GM11168 (cell line): Measurements from ENCODE around the gene IFRD2.
"Not testable (repeated sequence)": the region's sequence is repeated elsewhere in the genome, so short reads cannot be mapped to it uniquely, and the experiment has no call there.

Experiments
- in situ Hi-C: fragments of 300-500 bp; cut with MboI; formaldehyde crosslinking; loops from one replicate; pipeline ENCODE4 v1.12.0; 2022; ENCODE audit warnings: low sequenced_read_pairs; ENCODE audit not compliant: unreplicated experiment

The IFRD2 gene

DNA sequence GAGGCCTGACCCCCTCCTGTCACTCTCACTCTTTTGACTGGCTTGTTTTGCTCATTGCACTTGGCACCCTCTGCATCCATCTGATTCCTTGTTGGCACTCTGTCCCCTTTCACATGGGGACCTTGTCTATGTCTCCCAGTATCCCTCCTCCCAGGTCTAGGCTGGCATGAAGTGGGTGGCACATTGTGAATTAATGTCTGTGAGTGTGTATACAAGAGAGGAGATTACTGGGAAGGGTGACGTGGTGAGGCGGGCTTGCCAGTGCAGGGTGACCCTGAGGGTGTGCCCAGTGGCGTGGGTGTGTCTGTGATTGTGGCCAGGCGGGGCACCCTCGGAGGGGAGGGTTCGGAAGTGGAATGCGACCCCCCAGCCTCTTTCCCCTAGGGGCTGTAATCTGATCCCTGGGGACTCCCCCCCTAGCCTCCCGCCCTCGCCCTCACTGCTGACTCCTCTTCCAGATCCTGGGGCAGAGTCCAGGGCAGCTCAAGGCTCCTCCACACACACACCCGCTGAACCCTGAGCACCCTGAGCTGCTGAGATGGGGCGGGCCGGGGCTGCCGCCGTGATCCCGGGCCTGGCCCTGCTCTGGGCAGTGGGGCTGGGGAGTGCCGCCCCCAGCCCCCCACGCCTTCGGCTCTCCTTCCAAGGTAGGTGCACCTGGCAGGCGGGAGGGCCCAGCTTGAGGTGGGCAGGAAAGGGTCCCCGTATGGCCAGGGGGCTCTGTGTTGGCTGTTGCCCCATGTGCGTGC is 23.4 kb downstream of the IFRD2 start, which contains the start of gene SEMA3B:
TSS of gene SEMA3B (plus strand) at position 445 of the 749 bp plus-strand sequence. CDS start at position 539, 94 bp downstream.
- in situ Hi-C loops: no loop called here

DNA sequence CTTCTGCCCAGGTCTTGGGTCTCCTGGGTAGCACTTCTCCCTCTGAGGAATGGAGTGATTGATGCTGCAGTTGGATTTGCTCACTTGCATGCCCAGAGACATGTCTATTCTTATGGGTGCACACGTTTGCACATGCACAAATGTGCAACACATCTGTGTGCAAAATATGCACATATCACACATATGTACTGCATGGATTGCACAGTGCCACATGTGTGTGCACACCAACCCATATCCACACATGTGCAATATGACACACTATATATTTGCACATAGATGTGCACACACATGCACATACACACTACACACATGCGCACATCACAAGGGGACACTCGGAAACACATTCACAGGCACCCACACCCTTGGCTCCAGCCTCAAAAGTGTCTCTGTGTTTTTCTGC is 24.0 kb downstream of the IFRD2 start:
- in situ Hi-C loops: no loop called here

DNA sequence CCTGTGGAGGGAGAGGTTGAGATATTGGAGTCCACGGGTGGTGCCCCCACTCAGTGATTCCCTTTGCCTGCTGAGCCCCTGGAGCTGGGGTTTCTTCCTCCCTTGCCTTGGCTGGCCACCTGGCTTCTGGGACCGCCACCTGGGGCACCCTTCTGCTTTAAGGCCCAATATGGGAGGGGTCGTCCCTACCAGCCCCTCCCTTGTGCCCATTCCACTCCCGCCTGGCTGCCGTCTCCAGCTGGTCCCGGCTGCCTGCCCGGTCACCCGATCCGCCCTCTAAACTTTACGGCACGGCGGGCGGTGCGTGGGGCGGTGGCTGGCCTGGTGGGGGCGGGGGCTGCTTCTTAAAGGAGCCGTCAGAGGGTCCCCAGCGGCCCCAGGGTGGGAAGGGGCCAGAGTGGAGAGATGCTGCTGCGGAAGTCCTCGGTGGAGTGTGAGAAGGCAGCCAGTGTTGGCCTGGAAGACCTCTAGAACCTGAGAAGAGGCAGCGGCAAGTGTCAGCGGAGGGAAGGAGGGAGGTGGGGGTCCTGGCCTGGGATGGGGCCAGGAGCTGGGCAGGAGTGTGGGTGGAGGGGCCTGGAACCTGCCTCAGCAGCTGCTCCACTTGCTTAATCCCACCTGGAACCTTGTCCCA is 24.8 kb downstream of the IFRD2 start:
- in situ Hi-C loops: no loop called here

- in situ Hi-C loops: no loop called here
These were observed 25.4 kb downstream of the IFRD2 start for GRCh38 chr3:50266836-50267235.

DNA sequence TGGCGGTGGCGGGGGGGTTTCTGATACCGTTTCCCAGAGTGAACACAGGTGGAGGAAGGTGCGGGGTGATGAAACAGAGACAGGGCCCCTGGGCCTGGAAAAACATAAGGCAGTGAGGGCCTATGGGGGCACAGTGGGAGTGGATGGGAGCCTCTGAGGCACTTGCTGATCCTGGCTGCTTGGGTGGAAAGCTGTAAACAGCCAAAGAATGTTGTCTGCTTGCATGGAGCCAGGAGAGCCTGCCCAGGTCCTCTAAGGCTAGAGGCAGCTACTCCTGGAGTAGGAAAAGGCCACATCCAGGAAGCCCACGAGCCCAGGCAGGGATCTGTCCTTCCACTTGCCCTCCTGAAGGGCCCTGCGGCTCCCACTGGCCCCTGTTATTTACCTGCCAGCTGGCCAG is 26.2 kb downstream of the IFRD2 start:
- in situ Hi-C loops: no loop called here

GRCh38 chr3:50265571-50265970 is 26.7 kb downstream of the IFRD2 start:
- in situ Hi-C loops: no loop called here

- in situ Hi-C loops: no loop called here
These were observed 27.2 kb downstream of the IFRD2 start for GRCh38 chr3:50264964-50265485.

- in situ Hi-C loops: no loop called here
These were observed 27.8 kb downstream of the IFRD2 start for GRCh38 chr3:50264383-50264963.

DNA sequence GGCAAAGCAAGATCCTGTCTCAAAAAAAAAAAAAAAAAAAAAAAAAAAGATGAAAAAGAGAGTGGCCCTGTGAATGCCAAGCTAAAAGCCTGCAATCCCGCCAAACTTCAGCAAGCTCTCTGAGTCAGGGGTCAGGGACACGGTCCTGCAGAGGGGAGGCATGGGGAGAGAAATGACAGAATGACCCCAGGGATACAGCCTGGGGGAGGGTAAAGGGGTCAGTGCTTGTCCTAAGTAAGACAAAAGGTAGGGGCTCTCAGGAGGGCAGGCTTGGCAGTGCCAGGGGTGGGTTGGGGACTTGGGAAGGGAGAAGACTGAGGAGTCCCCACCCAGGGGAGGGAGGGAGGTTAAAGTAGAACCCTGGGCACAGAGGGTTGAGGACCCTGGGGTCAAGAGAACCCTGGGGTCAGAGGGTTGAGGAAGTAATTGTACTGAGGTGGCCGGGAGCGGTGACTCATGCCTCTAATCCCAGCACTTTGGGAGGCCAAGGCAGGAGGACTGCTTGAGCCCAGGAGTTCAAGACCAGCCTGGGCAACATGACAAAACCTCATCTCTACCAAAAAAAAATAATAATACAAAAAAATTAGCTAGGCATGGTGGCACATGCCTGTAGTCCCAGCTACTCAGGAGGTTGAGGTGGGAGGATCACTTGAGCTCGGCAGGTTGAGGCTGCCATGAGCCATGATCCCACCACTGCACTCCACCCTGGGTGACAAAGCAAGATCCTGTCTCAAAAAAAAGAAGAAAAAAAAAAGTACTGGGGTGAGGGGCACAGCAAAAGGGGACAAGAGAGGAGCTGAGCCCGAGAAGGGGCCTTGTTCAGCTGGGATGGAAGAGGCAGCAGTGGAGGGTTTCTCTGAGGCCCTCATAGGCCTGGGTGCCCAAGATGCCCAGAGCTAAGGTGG is 28.5 kb downstream of the IFRD2 start:
- in situ Hi-C loops: no loop called here

- in situ Hi-C loops: no loop called here
These were observed 29.5 kb downstream of the IFRD2 start for GRCh38 chr3:50262778-50263177.

DNA sequence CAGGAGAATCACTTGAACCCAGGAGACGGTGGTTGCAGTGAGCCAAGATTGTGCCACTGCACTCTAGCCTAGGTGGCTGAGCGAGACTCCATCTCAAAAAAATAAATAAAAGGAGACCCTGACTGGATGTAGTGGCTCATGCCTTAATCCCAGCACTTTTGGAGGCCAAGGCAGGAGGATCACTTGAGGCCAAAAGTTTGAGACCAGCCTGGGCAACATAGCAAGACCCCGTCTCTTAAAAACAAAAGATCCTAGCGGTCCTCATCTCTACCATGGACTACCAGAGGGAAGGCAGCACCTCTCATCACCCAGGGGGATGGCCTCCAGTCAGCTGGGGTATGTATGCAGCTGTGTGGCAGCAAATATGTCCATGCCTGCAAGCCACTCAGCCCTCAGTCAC is 30.0 kb downstream of the IFRD2 start:
- in situ Hi-C loops: not testable (repeated sequence)

DNA sequence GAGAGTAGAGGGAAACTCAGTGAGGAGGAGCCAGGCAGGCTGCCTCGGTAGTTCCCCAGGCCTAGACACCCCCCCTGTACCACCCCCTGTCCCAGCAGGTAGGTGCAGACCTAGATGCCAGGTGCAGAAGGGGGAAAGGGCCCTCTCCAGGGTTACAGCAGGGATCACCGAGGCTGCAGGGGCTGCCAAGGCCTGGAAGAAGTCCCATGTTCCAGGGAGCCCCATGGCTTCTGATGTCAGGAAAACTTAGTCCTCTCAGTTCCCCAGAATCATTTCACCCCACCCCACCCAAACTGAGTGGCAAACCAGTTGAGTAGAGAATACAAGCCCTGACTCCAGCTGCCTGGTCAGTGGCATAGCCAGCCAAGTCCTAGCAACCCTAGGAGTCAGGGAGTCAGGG is 30.7 kb downstream of the IFRD2 start:
- in situ Hi-C loops: no loop called here

GRCh38 chr3:50260942-50261441 is 31.2 kb downstream of the IFRD2 start:
- in situ Hi-C loops: no loop called here

DNA sequence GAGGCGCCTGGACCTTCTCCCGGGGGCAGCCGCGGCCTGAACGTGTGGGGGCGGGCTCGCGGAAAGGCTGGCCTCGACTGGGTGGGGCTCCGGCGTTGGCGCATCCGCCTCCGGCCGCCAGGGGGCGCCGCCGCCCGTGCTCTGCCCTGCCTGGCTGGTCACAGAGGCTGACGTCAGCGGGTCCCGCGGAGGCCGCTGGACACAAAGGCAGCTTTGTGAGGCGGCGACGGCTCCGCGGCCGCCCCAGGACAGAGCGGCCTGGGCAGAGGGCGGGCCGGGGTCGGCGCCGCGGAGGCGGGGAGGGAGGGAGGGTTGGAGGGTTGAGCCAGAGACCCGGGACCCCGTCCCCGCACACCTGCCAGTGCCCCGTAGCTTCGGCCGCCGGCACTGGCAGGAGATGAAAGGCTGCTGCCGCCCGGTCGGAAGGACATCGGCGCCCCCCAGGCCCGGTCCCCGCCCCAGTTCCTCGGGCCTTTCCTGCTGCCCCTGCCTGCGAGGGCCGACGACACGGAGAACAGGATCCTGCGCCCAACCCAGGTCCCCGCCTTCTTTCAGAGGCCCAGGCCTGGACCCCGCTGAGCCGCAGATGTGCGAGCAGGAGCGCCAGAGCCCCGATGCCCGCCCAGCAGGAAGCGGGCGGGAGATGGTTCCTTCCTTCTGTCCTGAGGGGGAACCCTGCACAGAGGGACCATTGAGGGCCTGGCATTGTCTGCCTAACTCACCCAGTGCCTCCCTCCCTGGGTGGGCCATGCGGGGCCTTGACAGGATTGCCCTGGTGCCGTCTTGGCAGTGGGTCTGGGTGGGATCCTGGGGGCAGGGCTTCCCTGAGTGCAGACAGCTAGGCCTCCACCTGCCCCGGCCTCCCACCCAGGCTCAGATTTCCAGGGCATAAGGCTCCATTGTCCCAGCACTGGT is 31.9 kb downstream of the IFRD2 start:
- in situ Hi-C loops: no loop called here

- in situ Hi-C loops: no loop called here
These were observed 32.7 kb downstream of the IFRD2 start for GRCh38 chr3:50259432-50260026.

DNA sequence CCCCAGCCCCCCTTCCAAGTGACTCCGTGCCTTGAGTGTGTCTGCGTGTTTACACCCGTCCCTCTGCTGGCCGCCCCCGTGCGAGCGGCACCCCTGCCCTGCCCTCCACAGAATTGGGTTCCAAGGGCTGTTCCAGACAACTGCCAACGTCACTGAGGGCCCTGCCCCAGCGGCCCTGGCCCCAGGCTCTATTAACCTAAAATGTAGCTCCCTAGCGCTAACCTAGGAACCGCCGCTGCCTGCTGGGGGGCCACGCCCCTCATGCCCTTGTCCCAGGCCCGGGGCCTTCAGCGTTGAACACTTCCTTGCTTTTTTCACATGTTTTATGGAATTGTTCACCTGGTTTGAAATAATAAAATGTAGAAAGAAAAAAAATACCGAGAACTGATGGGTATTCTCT is 33.2 kb downstream of the IFRD2 start:
- in situ Hi-C loops: no loop called here

DNA sequence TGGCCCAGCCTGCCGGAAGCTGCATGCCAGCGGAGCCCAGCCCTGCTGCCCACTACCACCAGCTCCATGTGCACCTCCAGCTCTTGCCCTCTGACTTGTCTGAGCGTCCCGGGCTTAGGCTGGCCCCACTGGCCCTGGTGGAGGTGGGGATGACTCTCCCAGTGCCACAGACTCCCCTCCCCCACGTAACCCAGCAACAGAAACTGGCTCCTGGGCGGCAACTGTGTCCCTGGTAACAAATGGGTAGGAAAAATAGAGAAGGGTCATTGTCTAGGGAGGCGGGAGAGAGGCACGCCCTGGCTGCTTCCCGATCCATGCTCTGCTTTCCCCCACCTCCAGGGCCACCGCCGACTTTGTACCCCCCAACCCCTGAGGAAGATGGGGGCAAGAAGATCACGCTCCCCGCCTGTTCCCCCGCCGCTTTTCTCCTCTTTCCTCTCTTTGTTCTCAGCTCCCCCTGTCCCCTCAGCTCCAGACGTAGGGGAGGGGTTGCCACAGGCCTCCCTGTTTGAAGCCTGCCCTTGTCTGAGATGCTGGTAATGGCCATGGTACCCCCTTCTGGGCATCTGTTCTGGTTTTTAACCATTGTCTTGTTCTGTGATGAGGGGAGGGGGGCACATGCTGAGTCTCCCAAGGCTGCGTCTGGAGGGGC is 34.1 kb downstream of the IFRD2 start:
- in situ Hi-C loops: no loop called here
